Prostate gland (tissue), 2 donors: ENCODE data around the gene CENPW.

Experiments
- CTCF ChIP-seq, 4 experiments: fragments of 200-600 bp in 2 of 4; fragments of 450-650 bp in 2 of 4; sonication (generic) in 2 of 4; IDR thresholded peaks; 1 replicate in 3 of 4; 2 replicates in 1 of 4; pipeline ENCODE4 v1.5.1; 2016 to 2019; ENCODE audit warnings: antibody characterized with exemption in 4 of 4, mild to moderate bottlenecking in 2 of 4, moderate library complexity in 2 of 4
- POLR2A ChIP-seq: fragments of 450-650 bp; IDR thresholded peaks from one replicate; pipeline ENCODE4 v1.6.1; 2016; ENCODE audit warnings: antibody characterized with exemption, mild to moderate bottlenecking
- POLR2AphosphoS5 ChIP-seq: sonication (generic); formaldehyde crosslinking; IDR thresholded peaks from one replicate; pipeline ENCODE4 v1.6.1; 2017; ENCODE audit warnings: antibody characterized with exemption

- TF ChIP-seq CTCF (IDR thresholded peaks at IDR 0.05) = no peak
- no peak for TF ChIP-seq POLR2A
- TF ChIP-seq POLR2AphosphoS5 = no peak
These were observed 45.9 kb upstream of the CENPW start for GRCh38 chr6:126293891-126294524.
